Stomach (tissue), 4 donors: ENCODE measurements around the gene CABLES1.

Experiments
- POLR2A ChIP-seq, 4 donors: fragments of 450-650 bp; IDR thresholded peaks; one replicate each; pipeline ENCODE4 v1.6.1; 2016; ENCODE audit warnings: antibody characterized with exemption in 4 of 4, control low read depth in 2 of 4, mild to moderate bottlenecking in 1 of 4, moderate library complexity in 1 of 4
- TF ChIP-seq, protein P1 (sequence below), 7 experiments: fragments of 450-650 bp in 4 of 7; fragments of 200-600 bp in 3 of 7; sonication (generic) in 3 of 7; IDR thresholded peaks; one replicate each; pipeline ENCODE4 v1.5.1; 2016 to 2019; ENCODE audit warnings: antibody characterized with exemption in 7 of 7, control low read depth in 2 of 7, mild to moderate bottlenecking in 1 of 7

DNA sequence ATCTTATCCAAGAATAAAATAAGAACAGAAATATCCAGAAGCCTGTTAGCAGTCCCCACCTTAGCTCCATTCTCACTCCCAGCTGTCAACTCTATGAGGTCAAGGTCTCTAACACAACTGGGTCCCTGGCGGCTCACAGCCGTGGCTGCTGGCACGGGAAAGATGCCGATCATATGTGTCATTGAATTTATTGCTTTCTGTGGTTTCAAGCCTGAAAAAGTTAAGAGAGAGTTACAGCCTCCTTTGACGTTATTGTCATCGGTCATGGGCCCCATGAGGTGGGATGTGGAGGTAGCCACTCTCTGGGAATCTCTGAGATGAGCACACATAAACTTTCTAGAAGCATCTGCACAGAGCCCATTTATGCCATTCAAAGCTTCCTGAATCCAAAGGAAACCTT is 28.7 kb upstream of the CABLES1 start:
- TF ChIP-seq, protein P1, sequence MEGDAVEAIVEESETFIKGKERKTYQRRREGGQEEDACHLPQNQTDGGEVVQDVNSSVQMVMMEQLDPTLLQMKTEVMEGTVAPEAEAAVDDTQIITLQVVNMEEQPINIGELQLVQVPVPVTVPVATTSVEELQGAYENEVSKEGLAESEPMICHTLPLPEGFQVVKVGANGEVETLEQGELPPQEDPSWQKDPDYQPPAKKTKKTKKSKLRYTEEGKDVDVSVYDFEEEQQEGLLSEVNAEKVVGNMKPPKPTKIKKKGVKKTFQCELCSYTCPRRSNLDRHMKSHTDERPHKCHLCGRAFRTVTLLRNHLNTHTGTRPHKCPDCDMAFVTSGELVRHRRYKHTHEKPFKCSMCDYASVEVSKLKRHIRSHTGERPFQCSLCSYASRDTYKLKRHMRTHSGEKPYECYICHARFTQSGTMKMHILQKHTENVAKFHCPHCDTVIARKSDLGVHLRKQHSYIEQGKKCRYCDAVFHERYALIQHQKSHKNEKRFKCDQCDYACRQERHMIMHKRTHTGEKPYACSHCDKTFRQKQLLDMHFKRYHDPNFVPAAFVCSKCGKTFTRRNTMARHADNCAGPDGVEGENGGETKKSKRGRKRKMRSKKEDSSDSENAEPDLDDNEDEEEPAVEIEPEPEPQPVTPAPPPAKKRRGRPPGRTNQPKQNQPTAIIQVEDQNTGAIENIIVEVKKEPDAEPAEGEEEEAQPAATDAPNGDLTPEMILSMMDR (IDR thresholded peaks at IDR 0.05) = no peak
- no peak for TF ChIP-seq POLR2A (IDR thresholded peaks at IDR 0.05)
